HG03342 (cell line): ENCODE measurements around the gene CST9.

Experiments used
- ATAC-seq: cut with Tn5 transposase; IDR thresholded peaks from one replicate; pipeline ENCODE4 v1.9.1; 2021; ENCODE audit warnings: mild to moderate bottlenecking, moderate library complexity; ENCODE audit not compliant: unreplicated experiment

Gene CST9, protein sequence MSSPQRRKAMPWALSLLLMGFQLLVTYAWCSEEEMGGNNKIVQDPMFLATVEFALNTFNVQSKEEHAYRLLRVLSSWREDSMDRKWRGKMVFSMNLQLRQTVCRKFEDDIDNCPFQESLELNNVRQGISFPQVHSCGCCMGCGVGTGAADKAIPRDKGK

DNA sequence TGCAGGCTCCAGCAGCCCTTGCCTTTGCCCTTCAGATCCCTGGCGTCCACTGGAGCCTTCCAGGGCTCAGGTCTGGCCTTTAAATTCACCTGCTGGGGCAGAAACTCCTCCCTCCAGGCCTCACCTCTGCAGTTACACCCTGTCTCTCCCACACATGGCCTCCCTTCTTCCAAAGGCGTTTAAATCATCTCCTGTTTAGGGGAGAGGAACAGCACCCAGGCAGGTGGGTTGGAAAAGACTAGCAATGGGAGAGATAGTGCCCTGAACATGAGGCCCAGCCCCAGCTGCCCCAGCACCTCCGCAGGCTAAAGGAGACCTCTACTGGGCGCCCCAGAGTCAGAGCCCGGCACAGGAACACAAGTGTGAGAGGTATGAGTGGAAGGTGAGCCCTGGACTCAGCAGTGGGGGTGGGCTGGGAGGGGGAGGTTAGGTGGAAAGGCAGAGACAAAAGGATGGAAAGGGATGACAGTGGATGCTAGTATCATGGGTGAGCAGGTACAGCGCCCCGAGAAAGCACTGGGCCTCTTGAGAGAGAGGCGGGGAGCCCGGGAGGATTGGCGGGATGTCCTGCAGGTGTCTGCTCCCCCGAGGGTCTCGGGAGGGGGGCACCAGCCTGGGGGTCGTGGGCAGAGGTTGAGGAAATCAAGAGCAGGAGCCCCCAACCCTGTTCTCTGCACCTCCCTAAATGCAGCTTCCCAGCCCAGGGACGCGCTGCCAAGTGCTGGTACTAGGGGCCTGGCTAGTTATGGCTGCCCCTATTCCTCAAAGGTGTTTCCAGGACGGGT, at the start of gene CST9:
Gene CST9, minus strand, starts transcription at position 51 of the 785 bp plus-strand sequence. CDS start 53 bp downstream, outside the sequence.
- no peak for ATAC-seq

DNA sequence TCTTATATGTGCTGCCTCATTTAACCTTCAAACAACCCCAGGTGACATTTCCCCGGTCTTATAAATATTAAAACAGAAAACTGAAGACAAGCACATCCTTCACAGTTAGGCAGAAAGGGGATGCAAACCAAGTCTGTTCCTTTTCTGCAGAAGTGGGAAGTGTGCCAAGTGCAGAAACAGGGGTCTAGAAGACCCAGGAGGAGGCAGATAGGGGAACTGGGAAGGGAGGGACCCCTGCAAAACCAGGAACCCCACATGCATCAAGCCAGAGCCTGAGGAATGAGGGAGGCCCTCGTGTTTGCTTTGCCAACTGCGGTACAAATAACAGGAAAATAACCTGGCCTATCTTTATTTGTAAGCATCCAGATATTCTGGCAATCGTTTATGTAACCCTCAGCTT, 49.0 kb upstream of the CST9 start:
- ATAC-seq: no peak

DNA sequence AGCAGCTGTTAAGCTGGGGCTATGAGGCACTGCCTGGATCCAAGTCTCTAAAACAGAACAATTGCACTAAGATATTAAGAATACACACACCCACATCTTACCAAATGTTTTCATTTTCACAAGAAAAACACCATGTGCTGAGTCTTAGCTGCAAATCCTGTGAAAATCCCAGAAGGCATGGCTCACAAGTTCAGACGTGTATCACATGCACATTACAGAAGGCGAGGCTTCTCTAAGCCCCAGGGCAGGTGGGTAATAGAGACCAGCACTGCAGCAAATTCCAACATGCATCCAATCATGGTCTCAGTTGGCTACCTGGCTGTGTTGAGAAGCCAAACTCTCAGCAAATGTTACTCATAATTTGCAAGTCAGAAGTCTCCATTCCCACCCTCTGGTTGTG, 48.3 kb upstream of the CST9 start:
- ATAC-seq: no peak

DNA sequence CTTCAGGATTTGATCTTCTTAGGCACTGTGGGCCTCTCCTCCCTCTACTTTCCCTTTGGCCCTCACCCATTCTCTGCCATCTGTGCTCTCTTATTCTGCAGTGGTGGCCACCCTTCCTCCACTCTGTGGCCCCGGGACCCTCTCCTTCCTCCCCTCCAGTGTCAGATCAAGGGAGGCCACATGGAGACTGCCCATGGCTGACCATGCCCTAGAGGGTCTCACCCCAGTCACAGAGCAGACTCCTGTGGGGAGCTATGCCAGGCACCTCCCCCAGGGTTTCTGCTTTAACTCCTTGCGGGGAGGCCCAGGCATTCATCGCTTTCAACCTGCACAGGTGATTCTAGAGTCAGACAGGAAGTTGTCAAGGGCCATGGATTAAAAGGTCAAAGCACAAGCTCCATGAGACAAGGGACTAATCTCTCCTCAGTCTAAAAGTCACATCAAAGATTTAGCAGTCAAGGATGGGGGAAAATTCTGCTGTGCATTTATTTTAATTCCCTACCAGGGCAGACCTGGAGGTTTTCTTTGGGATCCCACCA, 47.8 kb upstream of the CST9 start:
- no peak for ATAC-seq

DNA sequence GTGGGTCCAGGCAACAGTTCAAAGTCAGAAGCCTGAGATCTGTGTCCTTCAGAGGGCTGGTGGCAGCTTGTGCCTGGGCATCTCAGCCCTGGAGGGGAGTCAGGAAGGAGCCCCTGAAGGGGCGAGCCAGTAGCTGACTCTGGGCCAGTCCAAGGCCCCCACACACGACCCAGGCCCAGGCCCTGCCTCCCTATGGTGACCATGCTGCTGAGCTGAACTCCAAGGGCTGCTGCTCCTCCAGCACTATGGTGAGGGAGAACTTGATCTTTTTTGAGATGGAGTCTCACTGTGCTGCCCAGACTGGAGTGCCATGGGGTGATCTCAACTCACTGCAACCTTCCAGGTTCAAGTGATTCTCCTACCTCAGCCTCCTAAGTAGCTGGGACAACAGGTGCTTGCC, 47.2 kb upstream of the CST9 start:
- ATAC-seq: no peak

DNA sequence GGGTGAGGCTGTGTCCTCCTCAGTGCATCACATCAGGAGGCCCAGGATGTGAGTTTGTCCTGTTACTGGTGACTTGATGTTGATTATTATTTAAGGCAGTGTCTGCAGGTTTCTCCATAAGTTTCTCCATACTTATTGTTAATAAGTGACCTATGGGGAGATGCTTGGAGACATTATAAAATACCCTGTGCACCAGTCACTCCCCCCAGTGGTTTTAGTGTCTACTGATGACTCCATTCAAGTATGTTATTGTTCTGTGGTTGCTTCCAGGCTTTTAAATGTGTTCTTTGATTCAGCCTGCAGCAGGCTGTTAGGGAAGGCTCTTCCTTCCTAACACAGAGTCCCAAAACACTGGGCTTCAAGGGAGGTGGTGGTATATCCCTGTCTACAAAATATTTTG, 46.7 kb upstream of the CST9 start:
- ATAC-seq: no peak

DNA sequence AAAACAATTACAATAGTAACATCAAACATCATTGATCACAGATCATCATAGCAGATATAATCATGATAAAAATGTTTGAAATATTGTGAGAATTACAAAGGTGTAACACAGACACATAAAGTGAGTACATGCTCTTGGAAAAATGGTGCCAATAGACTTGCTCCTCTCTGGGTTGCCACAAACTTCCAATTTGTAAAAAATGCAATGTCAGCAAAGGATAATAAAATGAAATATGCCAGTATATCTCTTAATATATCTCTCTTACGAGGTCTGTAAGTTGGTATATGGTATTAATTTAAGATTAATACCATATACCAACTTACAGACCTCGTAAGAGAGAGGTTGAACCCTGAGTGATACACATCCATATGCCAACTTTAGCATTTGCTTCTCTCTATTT, 45.4 kb upstream of the CST9 start:
- no peak for ATAC-seq

DNA sequence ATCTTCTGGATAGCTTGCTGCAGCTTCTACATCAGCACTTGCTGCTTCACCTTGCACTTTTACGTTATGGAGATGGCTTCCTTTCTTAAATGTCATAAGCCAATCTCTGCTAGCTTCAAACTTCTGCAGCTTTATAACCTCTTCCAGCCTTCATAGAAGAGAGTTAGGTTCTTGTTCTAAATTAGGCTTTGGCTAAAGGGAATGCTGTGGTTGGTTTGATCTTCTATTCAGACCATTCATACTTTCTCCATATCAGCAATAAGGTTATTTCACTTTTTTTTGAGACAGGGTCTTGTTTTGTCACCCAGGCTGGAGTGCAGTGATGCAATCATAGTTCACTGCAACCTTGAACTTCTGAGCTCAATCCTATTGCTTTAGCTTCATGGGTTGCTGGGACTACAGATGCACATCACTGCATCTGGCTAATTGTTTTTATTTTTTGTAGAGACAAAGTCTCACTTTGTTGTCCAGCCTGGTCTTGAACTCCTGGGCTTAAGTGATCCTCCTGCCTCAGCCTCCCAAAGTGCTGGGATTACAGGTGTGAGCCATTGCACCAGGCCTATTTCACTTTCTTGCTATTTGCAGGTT, 44.2 kb upstream of the CST9 start:
- no peak for ATAC-seq

DNA sequence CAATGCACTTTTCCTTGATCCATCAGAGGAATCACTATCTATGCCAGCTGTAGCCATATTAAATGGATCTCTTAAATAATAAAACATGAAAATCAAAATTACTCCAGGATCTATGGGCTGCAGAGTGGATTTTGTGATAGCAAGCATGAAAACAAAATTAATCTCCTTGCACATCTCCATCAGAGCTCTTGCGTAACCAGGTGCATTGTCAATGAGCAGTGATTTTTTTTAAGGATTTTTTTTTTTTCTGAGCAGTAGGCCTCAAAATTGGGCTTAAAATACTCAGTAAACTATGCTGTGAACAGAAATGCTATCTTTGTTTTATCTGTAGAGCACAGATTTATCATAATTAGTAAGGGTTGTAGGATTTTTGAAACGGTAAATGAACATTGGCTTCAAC, 43.5 kb upstream of the CST9 start:
- ATAC-seq: no peak

DNA sequence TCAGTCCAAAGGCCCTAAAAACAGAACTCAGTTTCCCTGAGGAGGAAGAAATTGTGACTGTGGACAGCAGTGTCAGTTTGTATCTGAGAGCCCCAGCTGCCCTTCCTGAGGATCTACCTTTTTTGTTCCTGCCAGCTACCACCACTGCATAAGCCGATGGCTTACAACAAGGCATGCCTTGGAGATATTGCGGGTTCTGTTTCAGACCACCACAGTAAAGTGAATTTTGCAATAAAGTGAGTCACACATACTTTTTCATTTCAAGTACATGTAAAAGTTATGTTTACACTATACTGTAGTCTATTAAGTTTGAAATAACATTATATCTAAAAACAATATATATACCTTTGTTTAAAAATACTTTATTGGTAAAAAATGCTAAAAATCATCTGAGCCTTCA, 41.6 kb upstream of the CST9 start:
- ATAC-seq: no peak

DNA sequence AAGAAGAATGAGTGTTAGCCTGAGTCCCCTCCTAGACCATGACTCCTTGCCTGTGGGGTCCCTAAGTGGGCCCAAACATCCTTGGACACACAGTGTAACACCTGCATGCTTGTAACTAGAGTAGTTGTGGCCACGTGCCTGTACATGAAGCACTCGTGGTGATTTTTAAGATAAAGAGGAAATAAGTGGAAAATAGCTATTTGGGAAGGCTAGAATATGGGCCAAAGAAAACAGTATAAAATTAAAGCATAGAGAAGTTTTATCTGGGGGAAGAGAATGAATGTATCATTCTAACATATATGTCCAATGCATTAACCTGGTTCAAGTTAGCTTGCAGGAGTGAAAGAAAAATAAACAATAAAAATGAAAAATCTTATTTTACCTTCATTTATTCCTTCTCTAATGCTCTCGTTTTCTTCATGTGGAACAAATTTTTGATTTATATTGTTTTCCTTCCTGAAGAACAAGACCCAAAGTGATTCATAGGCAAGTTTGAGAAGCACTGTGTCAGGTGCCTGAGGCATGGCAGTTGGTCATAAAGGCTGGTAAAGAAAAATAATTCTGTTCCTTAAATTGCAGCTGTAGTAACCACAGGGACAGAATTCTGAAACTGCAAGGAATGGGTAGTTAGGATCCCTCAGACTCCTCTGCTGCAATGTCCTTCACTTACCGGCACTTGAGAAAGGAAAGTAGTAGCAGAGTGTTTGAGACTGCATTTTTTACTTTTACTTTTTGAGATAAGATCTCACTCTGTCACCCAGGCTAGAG, 40.6 kb upstream of the CST9 start:
- no peak for ATAC-seq

DNA sequence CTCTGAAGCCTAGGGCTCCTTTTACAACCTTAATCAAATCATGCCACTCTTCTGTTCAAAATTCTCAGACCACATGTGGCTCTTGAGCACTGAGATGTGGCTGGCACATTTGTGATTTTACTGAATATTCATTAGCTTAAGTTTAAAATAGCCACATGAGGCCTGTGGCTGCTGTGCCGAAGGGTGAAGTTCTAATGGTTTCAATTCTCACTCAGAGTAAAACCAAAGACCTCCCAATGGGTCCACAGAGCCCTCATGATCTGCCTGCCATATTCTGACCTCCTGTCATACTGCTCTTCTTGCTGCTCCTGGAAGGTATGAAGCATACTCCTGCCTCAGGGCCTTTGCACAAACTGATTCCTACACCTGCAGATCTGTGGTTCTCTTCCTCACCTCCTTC, 39.9 kb upstream of the CST9 start:
- no peak for ATAC-seq

DNA sequence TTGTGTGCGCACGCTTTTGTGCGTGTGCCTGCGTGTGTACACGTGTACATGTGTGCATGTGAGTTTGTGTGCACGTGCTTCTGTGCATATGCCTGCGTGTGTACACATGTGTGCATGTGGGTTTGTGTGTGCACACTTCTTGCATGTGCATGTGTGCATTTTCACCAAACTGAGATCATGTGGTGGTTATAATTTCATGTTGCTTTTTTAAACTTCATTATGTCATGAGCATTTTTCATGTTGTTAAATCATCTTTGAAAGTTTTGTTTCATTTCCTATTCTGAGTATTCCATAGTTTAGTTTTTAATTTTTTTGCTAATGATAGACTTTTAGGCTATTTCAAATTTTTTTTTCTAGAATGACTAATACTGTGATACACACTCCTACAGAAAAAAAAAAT, 38.4 kb upstream of the CST9 start:
- no peak for ATAC-seq

DNA sequence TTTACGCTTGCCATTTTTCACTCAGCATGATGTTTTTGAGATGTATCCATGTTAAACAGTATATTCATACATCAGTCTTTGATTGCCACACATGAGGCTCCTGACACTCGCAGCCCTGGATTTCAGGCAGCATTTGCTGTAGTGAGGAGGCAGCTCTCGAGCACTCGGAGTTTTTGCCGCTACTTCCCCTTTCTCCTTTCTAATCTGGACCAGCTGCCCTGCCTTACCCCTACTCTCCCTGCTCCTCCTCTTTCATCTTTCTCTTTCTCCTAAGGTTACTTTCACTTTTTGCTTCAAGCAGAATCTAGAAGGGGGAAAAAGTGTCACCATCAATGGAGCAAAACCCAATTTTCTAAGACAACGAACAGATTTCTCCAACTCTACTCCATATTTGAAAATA, 37.9 kb upstream of the CST9 start:
- ATAC-seq: no peak

DNA sequence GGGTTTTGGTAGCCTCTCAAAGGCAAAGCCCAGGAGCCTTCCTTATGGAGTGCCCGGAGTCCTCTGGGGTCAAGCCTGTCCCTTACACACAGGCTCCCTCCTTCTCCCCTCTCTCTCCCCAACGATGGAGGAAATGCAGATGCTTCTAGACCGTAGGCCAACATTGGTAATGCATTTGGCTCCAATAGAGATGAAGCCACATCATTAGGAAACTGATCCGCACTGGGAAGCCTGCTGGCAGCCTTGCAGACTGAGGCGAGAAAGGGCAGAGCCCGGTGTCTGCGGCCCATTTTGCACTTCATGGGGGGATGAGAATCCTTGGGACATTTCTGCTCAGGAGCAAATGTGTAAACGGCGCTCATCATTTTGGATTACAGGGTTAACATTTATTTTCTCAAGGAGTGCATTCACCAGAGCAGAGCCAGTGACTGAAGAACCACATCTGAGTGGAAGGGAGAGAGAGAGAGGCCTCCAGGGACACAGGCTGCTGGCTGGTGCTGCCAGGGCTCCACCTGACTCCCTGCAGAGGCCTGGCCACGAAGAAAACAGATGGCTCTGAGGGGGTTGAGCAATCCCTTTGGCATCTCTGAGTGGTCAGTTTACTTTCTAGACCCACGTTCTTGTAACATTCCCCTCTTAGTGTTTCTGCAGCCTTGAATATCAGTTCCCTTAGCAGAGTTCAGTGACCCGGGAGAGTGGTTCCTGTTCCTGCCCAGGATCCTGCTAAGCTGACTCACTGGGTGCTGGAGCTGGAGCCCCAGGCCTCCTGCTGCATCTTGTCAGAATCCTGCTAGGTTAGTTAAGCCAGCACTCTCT, 36.4 kb upstream of the CST9 start:
- ATAC-seq: no peak

DNA sequence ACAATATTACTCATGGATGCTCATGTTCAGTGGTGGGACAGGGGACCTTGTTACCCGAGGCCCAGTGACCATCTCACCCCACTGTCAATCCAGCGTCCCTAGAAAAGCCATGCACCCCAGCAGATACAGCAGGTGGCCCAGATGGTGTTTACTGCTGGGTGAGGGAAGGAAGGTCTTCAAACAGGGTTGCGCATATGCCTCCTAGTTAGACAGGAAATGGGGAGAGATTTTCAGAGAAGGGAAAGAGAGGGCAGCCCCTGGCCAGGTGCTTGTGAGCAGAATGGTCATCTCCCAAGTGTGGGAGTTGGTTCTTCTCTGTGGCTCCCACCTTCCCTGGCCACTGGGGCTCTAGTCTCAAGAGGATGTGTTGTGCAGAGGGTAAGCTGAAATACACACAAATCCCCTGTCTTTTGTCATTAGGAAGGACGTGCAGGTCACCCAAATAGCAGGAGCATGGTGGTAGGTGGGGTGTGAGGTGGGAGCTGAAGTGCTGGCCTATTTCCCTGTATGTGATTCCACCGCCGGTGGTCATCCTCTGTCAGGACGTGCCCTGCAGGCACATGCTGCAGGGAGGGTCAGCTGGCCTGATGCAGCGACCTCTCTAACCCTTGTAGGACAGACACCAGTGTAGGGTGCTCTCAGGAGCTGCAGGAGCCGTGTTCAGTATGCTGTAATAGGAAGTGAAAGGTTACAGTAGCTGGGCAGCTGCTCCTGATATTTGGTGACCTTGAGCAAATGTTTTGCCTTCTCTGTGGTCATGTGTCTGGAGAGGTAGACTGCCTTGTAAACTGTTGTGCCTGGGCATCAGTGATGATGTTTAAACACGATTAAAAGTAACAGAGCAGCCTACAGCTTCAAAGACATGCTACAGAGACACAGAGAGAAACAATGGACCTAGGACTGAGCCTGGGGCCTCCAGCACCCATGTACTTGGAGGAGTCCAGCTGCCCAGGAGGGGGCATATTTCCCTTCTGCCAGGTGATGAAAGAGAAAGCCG, 35.3 kb upstream of the CST9 start:
- no peak for ATAC-seq

DNA sequence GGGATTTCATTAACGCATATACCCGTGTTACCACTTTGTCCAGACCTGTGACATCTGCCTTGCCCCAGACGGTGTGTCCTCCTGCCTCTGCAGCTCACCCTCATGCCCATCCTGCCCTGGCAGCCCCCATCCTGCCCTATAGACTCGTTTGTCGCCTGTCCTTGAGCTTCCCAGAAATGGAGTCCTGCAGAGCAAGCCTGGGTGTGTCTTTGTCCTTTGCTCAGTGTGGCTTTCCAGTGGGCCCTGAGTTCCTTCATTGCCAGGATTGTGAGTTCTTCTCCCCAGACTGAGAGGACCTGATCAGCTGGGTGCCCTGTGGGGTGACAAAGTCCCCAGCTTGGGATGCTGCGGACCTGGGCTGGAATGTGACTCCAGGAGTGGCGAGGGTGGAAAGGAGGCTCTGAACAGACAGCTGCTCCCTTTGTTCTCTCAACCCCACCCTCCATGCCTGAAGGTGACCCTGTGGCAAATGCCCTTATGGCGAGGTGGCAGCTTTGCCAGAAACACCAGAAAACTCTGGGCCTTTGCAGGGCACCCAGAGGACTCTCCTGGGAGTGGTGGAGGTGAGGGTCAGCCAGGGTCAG, 34.4 kb upstream of the CST9 start:
- no peak for ATAC-seq

DNA sequence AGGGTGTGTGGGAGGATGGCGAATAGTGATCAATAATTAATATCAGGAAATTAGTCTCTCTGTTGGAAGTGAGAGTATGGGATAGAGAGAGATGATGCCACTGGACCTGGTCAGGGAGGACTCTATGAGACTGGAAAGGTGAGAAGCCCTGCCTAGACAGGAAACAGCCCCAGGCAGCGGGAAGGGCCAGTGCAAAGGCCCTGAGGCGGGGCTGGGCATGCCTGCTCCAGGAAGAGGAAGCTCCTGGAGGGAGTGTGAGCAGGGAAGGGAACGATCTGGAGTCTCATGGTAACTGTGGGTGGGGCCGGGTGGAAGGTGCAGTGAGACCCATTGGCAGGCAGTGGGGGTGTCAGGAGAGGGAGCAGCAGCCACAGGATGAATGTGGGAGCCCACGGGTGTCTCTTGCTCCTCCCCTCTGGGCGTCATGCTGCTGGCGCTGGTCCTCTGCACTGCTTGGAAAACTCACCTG, 33.8 kb upstream of the CST9 start:
- ATAC-seq: no peak

DNA sequence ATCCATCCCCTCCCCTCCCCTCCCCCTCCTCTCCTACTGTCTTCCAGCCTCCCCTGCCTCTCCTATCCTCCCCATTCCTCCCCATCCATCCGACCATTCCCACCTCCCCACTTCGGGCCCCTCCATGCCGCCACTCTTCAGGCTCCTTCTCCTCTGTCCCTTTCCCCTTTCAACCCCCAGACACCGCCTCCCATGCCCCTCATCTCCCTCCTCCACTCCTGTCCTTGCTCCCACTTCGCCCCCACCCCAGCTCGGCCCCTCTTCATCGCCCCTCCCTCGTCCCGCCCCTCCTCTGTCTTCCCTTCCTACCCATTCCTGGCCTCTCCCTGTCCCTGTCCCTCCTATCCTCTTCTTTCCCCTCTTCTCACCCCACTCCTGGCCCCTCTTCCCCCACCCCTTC, 32.6 kb upstream of the CST9 start:
- ATAC-seq: no peak
